ENCODE results near the gene ACOT7. TPM values are rescaled to one million over a fixed set of nuclear protein-coding genes. Genes with fewer than 3 reads are reported as not detected.

ACOT7 gene
- total and polyA plus RNA-seq, 2 donors (not counting 1 experiment from before 2014, with no cell fraction given), result 4.2 to 4.6 TPM

GRCh38 chr1:6321205-6321604, 72.4 kb downstream of the ACOT7 start:
- Mint-ChIP-seq H3K4me3 (no peak overlapping the region), H3K27ac (no peak overlapping the region), H3K27me3 (no peaks in the 10 kb centered on the region), H3K9me3 (ENCODE audit: insufficient read depth) (no peaks in the 10 kb centered on the region), H3K4me1 (no peaks in the 10 kb centered on the region)
- no peaks in the 10 kb centered on the region for H3K79me2 ChIP-seq (ENCODE audit: control insufficient read depth, insufficient read depth, low read length)
- no peak overlapping the region for H2AFZ ChIP-seq (ENCODE audit: insufficient read depth, low read depth, low read length, poor library complexity, severe bottlenecking)
- no peaks in the 10 kb centered on the region for H3K36me3 ChIP-seq (replicated peaks in 1 of 2; ENCODE audit: control extremely low read depth in 1 of 2, control insufficient read depth in 1 of 2, extremely low read depth in 1 of 2, insufficient read depth in 2 of 2, low read length in 1 of 2)
- ChIA-PET POLR2A (no interaction called here), CTCF (no interaction called here)
- H4K20me1 ChIP-seq (ENCODE audit: control insufficient read depth, insufficient read depth, low read length, poor library complexity, severe bottlenecking), result no peaks in the 10 kb centered on the region
- H3K9me3 ChIP-seq (ENCODE audit: control extremely low read depth in 1 of 3, control insufficient read depth in 2 of 3, insufficient read depth in 1 of 3, low read length in 2 of 3), result no peaks in the 10 kb centered on the region
- ATAC-seq (ENCODE audit: low read depth) (no peak), DNase-seq (no peak)
- no peak overlapping the region for H3K27ac ChIP-seq (ENCODE audit: low read length in 2 of 2)
- H3K4me1 ChIP-seq (ENCODE audit: control insufficient read depth in 2 of 2, insufficient read depth in 2 of 2, low read length in 2 of 2), result no peaks in the 10 kb centered on the region
- no peaks in the 10 kb centered on the region for H3K27me3 ChIP-seq (replicated peaks in 1 of 4; ENCODE audit: control extremely low read depth in 1 of 4, control insufficient read depth in 3 of 4, insufficient read depth in 4 of 4, low read length in 3 of 4)
- H3K4me3 ChIP-seq (ENCODE audit: control extremely low read depth in 1 of 5, extremely low read depth in 1 of 5, insufficient read depth in 1 of 5, low read depth in 2 of 5, low read length in 4 of 5), result no peak overlapping the region
- no peak overlapping the region for H3K4me2 ChIP-seq (replicated peaks; ENCODE audit: low read depth, low read length, poor library complexity, severe bottlenecking)
- H3K9ac ChIP-seq (ENCODE audit: low read length), result no peak overlapping the region
- TF ChIP-seq EZH2 (IDR thresholded peaks at IDR 0.05; ENCODE audit: borderline replicate concordance, insufficient read depth, low read depth, low read length, poor library complexity, severe bottlenecking) (no peak), CTCF (IDR thresholded peaks at IDR 0.05) (no peak)
- WGBS (ENCODE audit: insufficient coverage), result 100% methylated on average over 4 of the region's 8 CpGs
- intact Hi-C loops (cut with micrococcal nuclease), result no loop called here

GRCh38 chr1:6317098-6317760, 76.3 kb downstream of the ACOT7 start:
- ATAC-seq (ENCODE audit: low read depth) (no peak), DNase-seq (no peak)
- Mint-ChIP-seq H3K4me3 (no peak overlapping the region), H3K9me3 (ENCODE audit: insufficient read depth) (no peaks in the 10 kb centered on the region), H3K27me3 (no peaks in the 10 kb centered on the region), H3K4me1 (no peaks in the 10 kb centered on the region), H3K27ac (no peak overlapping the region)
- no peaks in the 10 kb centered on the region for H3K36me3 ChIP-seq (replicated peaks in 1 of 2; ENCODE audit: control extremely low read depth in 1 of 2, control insufficient read depth in 1 of 2, extremely low read depth in 1 of 2, insufficient read depth in 2 of 2, low read length in 1 of 2)
- CTCF ChIA-PET, result no interaction called here
- no peaks in the 10 kb centered on the region for H3K9me3 ChIP-seq (ENCODE audit: control extremely low read depth in 1 of 3, control insufficient read depth in 2 of 3, insufficient read depth in 1 of 3, low read length in 2 of 3)
- intact Hi-C loops (cut with micrococcal nuclease), result no loop called here
- H3K27me3 ChIP-seq (replicated peaks in 1 of 4; ENCODE audit: control extremely low read depth in 1 of 4, control insufficient read depth in 3 of 4, insufficient read depth in 4 of 4, low read length in 3 of 4), result no peaks in the 10 kb centered on the region
- no peaks in the 10 kb centered on the region for H3K79me2 ChIP-seq (ENCODE audit: control insufficient read depth, insufficient read depth, low read length)
- POLR2A ChIA-PET, result no interaction called here
- H3K27ac ChIP-seq (ENCODE audit: low read length in 2 of 2), result no peak overlapping the region
- H3K4me1 ChIP-seq (ENCODE audit: control insufficient read depth in 2 of 2, insufficient read depth in 2 of 2, low read length in 2 of 2), result no peaks in the 10 kb centered on the region
- H4K20me1 ChIP-seq (ENCODE audit: control insufficient read depth, insufficient read depth, low read length, poor library complexity, severe bottlenecking), result no peaks in the 10 kb centered on the region
- no peak overlapping the region for H3K9ac ChIP-seq (ENCODE audit: low read length)
- 93% methylated on average over 10 of the region's 11 CpGs for WGBS (ENCODE audit: insufficient coverage)
- H3K4me3 ChIP-seq (ENCODE audit: control extremely low read depth in 1 of 5, extremely low read depth in 1 of 5, insufficient read depth in 1 of 5, low read depth in 2 of 5, low read length in 4 of 5), result no peak overlapping the region
- no peak overlapping the region for H3K4me2 ChIP-seq (replicated peaks; ENCODE audit: low read depth, low read length, poor library complexity, severe bottlenecking)
- no peak for TF ChIP-seq EZH2 (IDR thresholded peaks at IDR 0.05; ENCODE audit: borderline replicate concordance, insufficient read depth, low read depth, low read length, poor library complexity, severe bottlenecking)
- TF ChIP-seq CTCF (IDR thresholded peaks at IDR 0.05), result no peak
- H2AFZ ChIP-seq (ENCODE audit: insufficient read depth, low read depth, low read length, poor library complexity, severe bottlenecking), result no peak overlapping the region
